ENCODE data around the gene FERMT3. TPM values are rescaled to one million over a fixed set of nuclear protein-coding genes. Genes with fewer than 3 reads are reported as not detected.

Gene FERMT3
- polyA plus RNA-seq, 3 donors: 4.3 to 6.8 (median 5.6) TPM

GRCh38 chr11:64232182-64232966 lies 25.9 kb downstream of the FERMT3 start:
- DNase-seq (ENCODE audit: low read depth in 3 of 3, low spot score in 2 of 3): no peak

- DNase-seq (ENCODE audit: low read depth in 3 of 3, low spot score in 2 of 3): no peak
Measured at GRCh38 chr11:64232967-64233315, 26.4 kb downstream of the FERMT3 start.

GRCh38 chr11:64233913-64234586 lies 27.5 kb downstream of the FERMT3 start, which contains the start of gene VEGFB:
VEGFB (plus strand) TSS chr11:64234584; CDS start chr11:64234834, 250 bp downstream.
- DNase-seq (ENCODE audit: low read depth in 3 of 3, low spot score in 2 of 3): no peak

GRCh38 chr11:64234647-64235379 lies 28.3 kb downstream of the FERMT3 start:
- no peak for DNase-seq (ENCODE audit: low read depth in 3 of 3, low spot score in 2 of 3)

- DNase-seq (ENCODE audit: low read depth in 3 of 3, low spot score in 2 of 3): no peak
Measured at GRCh38 chr11:64235437-64236161, 29.1 kb downstream of the FERMT3 start.

GRCh38 chr11:64237484-64237951 lies 31.0 kb downstream of the FERMT3 start:
- no peak for DNase-seq (ENCODE audit: low read depth in 3 of 3, low spot score in 2 of 3)

GRCh38 chr11:64238076-64238475 lies 31.6 kb downstream of the FERMT3 start:
- no peak for DNase-seq (ENCODE audit: low read depth in 3 of 3, low spot score in 2 of 3)

GRCh38 chr11:64238999-64239398 lies 32.5 kb downstream of the FERMT3 start:
- DNase-seq (ENCODE audit: low read depth in 3 of 3, low spot score in 2 of 3): no peak

- DNase-seq (ENCODE audit: low read depth in 3 of 3, low spot score in 2 of 3): no peak
Measured at GRCh38 chr11:64239662-64240434, 33.3 kb downstream of the FERMT3 start.

- DNase-seq (ENCODE audit: low read depth in 3 of 3, low spot score in 2 of 3): peak; percentile 88 to 93 (median 92)
Measured at GRCh38 chr11:64240435-64241240, 34.1 kb downstream of the FERMT3 start, which contains the start of gene FKBP2. FKBP2 (plus strand) TSS chr11:64241095; CDS start chr11:64242388, 1,293 bp downstream.

GRCh38 chr11:64241241-64241490 lies 34.6 kb downstream of the FERMT3 start:
- peak in 2 of 3 donors; percentile 96 to 97 for DNase-seq (ENCODE audit: low read depth in 3 of 3, low spot score in 2 of 3)

GRCh38 chr11:64241491-64242374 lies 35.2 kb downstream of the FERMT3 start:
- DNase-seq (ENCODE audit: low read depth in 3 of 3, low spot score in 2 of 3): peak in 1 of 3 donors; percentile 94

- DNase-seq (ENCODE audit: low read depth in 3 of 3, low spot score in 2 of 3): no peak
Measured at GRCh38 chr11:64243236-64243854, 36.8 kb downstream of the FERMT3 start.

GRCh38 chr11:64244107-64244506 lies 37.6 kb downstream of the FERMT3 start:
- no peak for DNase-seq (ENCODE audit: low read depth in 3 of 3, low spot score in 2 of 3)

GRCh38 chr11:64244966-64245365 lies 38.4 kb downstream of the FERMT3 start:
- no peak for DNase-seq (ENCODE audit: low read depth in 3 of 3, low spot score in 2 of 3)

GRCh38 chr11:64245401-64245796 lies 38.9 kb downstream of the FERMT3 start:
- DNase-seq (ENCODE audit: low read depth in 3 of 3, low spot score in 2 of 3): no peak

- no peak for DNase-seq (ENCODE audit: low read depth in 3 of 3, low spot score in 2 of 3)
Measured at GRCh38 chr11:64245797-64246620, 39.5 kb downstream of the FERMT3 start.
